H1 (cell line): ENCODE measurements around the gene GRID2. TPM values are rescaled to one million over a fixed set of nuclear protein-coding genes. Genes with fewer than 3 reads are reported as not detected.
"Not testable (repeated sequence)": the region's sequence is repeated elsewhere in the genome, so short reads cannot be mapped to it uniquely, and the experiment has no call there.

ENCODE experiments used
- CTCF ChIA-PET: fragments of 300-600 bp; sonication (Branson Sonifier 250); formaldehyde crosslinking; loops from one replicate; lab custom pipeline; 2021; ENCODE audit not compliant: partially characterized antibody; lab: Charles Lee
- POLR2A ChIA-PET: fragments of 300-600 bp; sonication (Branson Sonifier 250); formaldehyde crosslinking; loops from one replicate; lab custom pipeline; 2021; ENCODE audit warnings: inconsistent platforms; ENCODE audit not compliant: partially characterized antibody; lab: Charles Lee
- DNase-seq, 2 experiments: peaks; one replicate each; pipeline versions ENCODE4 v3.0.0 to v3.0.0-alpha.2; 2010 to 2022; ENCODE audit warnings: low spot score in 2 of 2, low read depth in 1 of 2, mixed read lengths in 1 of 2
- FAIRE-seq: peaks from 2 replicates; lab custom pipeline; 2011; peaks lifted over from hg19 to GRCh38; lab: Jason Lieb, UNC
- H2AFZ ChIP-seq: 2 replicates; pipeline ENCODE4 v1.8.1; 2012; ENCODE audit warnings: low read length, inconsistent platforms
- H2AK5ac ChIP-seq: 2 replicates; pipeline ENCODE4 v1.6.1; 2013; ENCODE audit warnings: low read depth, low read length
- H2BK120ac ChIP-seq: replicated peaks from 2 replicates; pipeline ENCODE3; 2013; ENCODE audit warnings: low read depth, low read length, inconsistent platforms
- H2BK12ac ChIP-seq: 2 replicates; pipeline ENCODE4 v1.6.1; 2013; ENCODE audit warnings: low read depth, low read length
- H2BK15ac ChIP-seq: 2 replicates; pipeline ENCODE4 v1.6.1; 2013; ENCODE audit warnings: low read length
- H2BK20ac ChIP-seq: 2 replicates; pipeline ENCODE4 v1.6.1; 2013; ENCODE audit warnings: low read length
- H2BK5ac ChIP-seq: 2 replicates; pipeline ENCODE4 v1.6.1; 2013; ENCODE audit warnings: low read depth, low read length
- H3K14ac ChIP-seq: 2 replicates; pipeline ENCODE4 v1.6.1; 2013; ENCODE audit warnings: inconsistent platforms; ENCODE audit not compliant: insufficient read length
- H3K18ac ChIP-seq: 2 replicates; pipeline ENCODE4 v1.6.1; 2013; ENCODE audit warnings: low read length; ENCODE audit errors: extremely low read depth
- H3K23ac ChIP-seq: 2 replicates; pipeline ENCODE4 v1.6.1; 2013; ENCODE audit warnings: inconsistent platforms; ENCODE audit not compliant: insufficient read length
- H3K23me2 ChIP-seq: 2 replicates; pipeline ENCODE4 v1.6.1; 2013; ENCODE audit warnings: low read depth, low read length
- H3K27ac ChIP-seq: 2 replicates; pipeline ENCODE4 v1.6.1; 2011; ENCODE audit warnings: low read depth, low read length, inconsistent platforms
- H3K27me3 ChIP-seq, 4 experiments: replicated peaks in 1 of 4; 1 replicate in 1 of 4; 2 replicates in 3 of 4; pipeline versions ENCODE4 v1.6.1 to v1.8.1; 2011 to 2013; ENCODE audit warnings: low read length in 3 of 4, mild to moderate bottlenecking in 3 of 4, inconsistent platforms in 2 of 4, mixed read lengths in 2 of 4, moderate library complexity in 1 of 4; ENCODE audit not compliant: control insufficient read depth in 3 of 4, insufficient read depth in 3 of 4; ENCODE audit errors: extremely low read depth in 1 of 4
- H3K36me3 ChIP-seq, 4 experiments: 2 replicates each; pipeline versions ENCODE4 v1.6.1 to v1.8.1; 2011 to 2013; ENCODE audit warnings: mild to moderate bottlenecking in 4 of 4, low read length in 3 of 4, moderate library complexity in 2 of 4, control low read depth in 1 of 4, inconsistent platforms in 1 of 4; ENCODE audit not compliant: insufficient read depth in 4 of 4, control insufficient read depth in 2 of 4
- H3K4ac ChIP-seq: replicated peaks from 2 replicates; pipeline ENCODE3; 2013; ENCODE audit warnings: low read length, low read depth, mixed read lengths, inconsistent platforms; ENCODE audit not compliant: insufficient read length
- H3K4me1 ChIP-seq, 4 experiments: replicated peaks in 1 of 4; 1 replicate in 1 of 4; 2 replicates in 3 of 4; pipeline versions ENCODE4 v1.6.1 to v1.8.1; 2011 to 2013; ENCODE audit warnings: low read length in 3 of 4, inconsistent platforms in 2 of 4, mixed read lengths in 1 of 4; ENCODE audit not compliant: insufficient read depth in 4 of 4, control insufficient read depth in 3 of 4
- H3K4me2 ChIP-seq, 2 experiments: 2 replicates each; pipeline versions ENCODE4 v1.6.1 to v1.8.1; 2011 to 2013; ENCODE audit warnings: low read depth in 2 of 2, low read length in 2 of 2, control low read depth in 1 of 2, inconsistent platforms in 1 of 2, mild to moderate bottlenecking in 1 of 2; ENCODE audit not compliant: insufficient read depth in 1 of 2
- H3K4me3 ChIP-seq, 4 experiments: fragments of 200-600, 300-600 bp in 1 of 4; sonication (generic), shearing (Covaris generic), sonication (Bioruptor Twin) in 1 of 4; 2 replicates each; pipeline versions ENCODE4 v1.5.1 to v1.8.1; 2011 to 2016; ENCODE audit warnings: low read length in 4 of 4, low read depth in 3 of 4, control low read depth in 2 of 4, inconsistent platforms in 2 of 4, mild to moderate bottlenecking in 2 of 4, mixed read lengths in 1 of 4, moderate library complexity in 1 of 4; ENCODE audit not compliant: insufficient read depth in 2 of 4; ENCODE audit errors: extremely low read depth in 1 of 4
- H3K56ac ChIP-seq: replicated peaks from 2 replicates; pipeline ENCODE3; 2013; ENCODE audit warnings: low read depth, mild to moderate bottlenecking, mixed read lengths, low read length, inconsistent platforms; ENCODE audit not compliant: insufficient read length
- H3K79me1 ChIP-seq: 2 replicates; pipeline ENCODE4 v1.6.1; 2013; ENCODE audit warnings: low read depth, low read length, control low read depth
- H3K79me2 ChIP-seq, 2 experiments: 2 replicates each; pipeline versions ENCODE4 v1.6.1 to v1.8.1; 2012 to 2013; ENCODE audit warnings: low read length in 2 of 2, mild to moderate bottlenecking in 2 of 2, inconsistent platforms in 1 of 2; ENCODE audit not compliant: insufficient read depth in 2 of 2, control insufficient read depth in 1 of 2
- H3K9ac ChIP-seq, 4 experiments: replicated peaks in 1 of 4; 1 replicate in 1 of 4; 2 replicates in 3 of 4; pipeline versions ENCODE4 v1.6.1 to v1.8.1; 2011 to 2013; ENCODE audit warnings: low read depth in 3 of 4, low read length in 3 of 4, control low read depth in 2 of 4, mild to moderate bottlenecking in 2 of 4, moderate library complexity in 2 of 4, inconsistent platforms in 1 of 4; ENCODE audit errors: extremely low read depth in 1 of 4
- H3K9me3 ChIP-seq, 2 experiments: 2 replicates each; pipeline versions ENCODE4 v1.6.1 to v1.8.1; 2012 to 2013; ENCODE audit warnings: mild to moderate bottlenecking in 2 of 2, moderate library complexity in 2 of 2, control low read depth in 1 of 2, inconsistent platforms in 1 of 2, low read depth in 1 of 2, low read length in 1 of 2, mixed read lengths in 1 of 2; ENCODE audit not compliant: insufficient read depth in 2 of 2
- H4K20me1 ChIP-seq, 2 experiments: replicated peaks in 1 of 2; 2 replicates each; pipeline versions ENCODE3 to v1.8.1; 2011 to 2013; ENCODE audit warnings: inconsistent platforms in 2 of 2, low read length in 2 of 2, mild to moderate bottlenecking in 1 of 2; ENCODE audit not compliant: insufficient read depth in 2 of 2, control insufficient read depth in 1 of 2
- H4K5ac ChIP-seq: 2 replicates; pipeline ENCODE4 v1.6.1; 2013; ENCODE audit warnings: low read length, low read depth, mixed read lengths, inconsistent platforms; ENCODE audit not compliant: insufficient read length
- H4K8ac ChIP-seq: 2 replicates; pipeline ENCODE4 v1.8.0; 2013; ENCODE audit warnings: mild to moderate bottlenecking, moderate library complexity, low read length, inconsistent platforms; ENCODE audit not compliant: insufficient read depth; ENCODE audit errors: extremely low read depth
- H4K91ac ChIP-seq: replicated peaks from 2 replicates; pipeline ENCODE3; 2013; ENCODE audit warnings: low read length, mixed read lengths, inconsistent platforms; ENCODE audit not compliant: insufficient read length
- WGBS, 2 experiments: shearing (Covaris generic) in 1 of 2; methylation state at CpG; one replicate each; pipeline versions ENCODE4 v1.1.6 to v1.1.7; 2013 to 2015; ENCODE audit warnings: low lambda C conversion rate in 2 of 2, mixed read lengths in 2 of 2, inconsistent platforms in 1 of 2, low coverage in 1 of 2, missing lambda C conversion rate in 1 of 2; ENCODE audit not compliant: insufficient replicate concordance in 2 of 2, insufficient coverage in 1 of 2, insufficient read length in 1 of 2; ENCODE audit errors: extremely low coverage in 1 of 2, missing lambda C conversion rate in 1 of 2; 5-methylcytosine and 5-hydroxymethylcytosine counted together
- polyA plus RNA-seq, 7 experiments: library from polyadenylated mRNA; depleted of rRNA in 3 of 7; stranded (reverse) in 5 of 7; unstranded in 2 of 7; fragments of >200 nt in 5 of 7; fragments of 200-250 nt in 2 of 7; gene quantifications; 1 replicate in 5 of 7; 2 replicates in 1 of 7; 4 replicates in 1 of 7; pipeline versions ENCODE4 v1.2.1 to v1.2.3, GENCODE V29; 2011 to 2013; ENCODE audit warnings: missing spikeins in 2 of 7, mixed read lengths in 2 of 7
- total RNA-seq: library from RNA; stranded (reverse); fragmentation: NEBNext Ultra II Directional; extraction: Animal tissue kit (Norgen Biotek cat#: 25700); gene quantifications from 2 replicates; pipeline ENCODE4 v1.2.1, GENCODE V29; 2021

The GRID2 gene
- total and polyA plus RNA-seq, 2 of the 8 experiments (the other 6 are each of a cell fraction or from before 2014, with no cell fraction given): 31.1 to 81.9 TPM

- CTCF ChIA-PET, H2AFZ ChIP-seq, H4K8ac ChIP-seq, H3K23me2 ChIP-seq, H3K4ac ChIP-seq, H3K14ac ChIP-seq, H3K27me3 ChIP-seq, H4K20me1 ChIP-seq, DNase-seq, H2BK15ac ChIP-seq, H2BK120ac ChIP-seq, H3K23ac ChIP-seq, H2BK20ac ChIP-seq, FAIRE-seq, H3K9me3 ChIP-seq, H2BK12ac ChIP-seq, H3K79me1 ChIP-seq, H4K91ac ChIP-seq, H2AK5ac ChIP-seq, H3K56ac ChIP-seq: not testable (repeated sequence)
- Histone ChIP-seq H3K4me3 (peak overlapping the region; percentile 55 to 68 (median 61)), H3K79me2 (peaks cover 20 to 67% of the 10 kb centered on the region in 2 experiments), H3K4me1 (peaks cover 0 to 20% (median 11%) of the 10 kb centered on the region in 4 experiments; a peak in 5 of 7 replicates), H3K36me3 (peaks cover 0 to 16% (median 2%) of the 10 kb centered on the region in 4 experiments; a peak in 2 of 8 replicates), H4K5ac (peak overlapping the region; percentile 62), H3K27ac (peak overlapping the region; percentile 67; the same call in 1 of the 2 replicates), H3K9ac (peak overlapping the region; percentile 64 to 86 (median 70)), H3K18ac (peak overlapping the region; percentile 78), H3K4me2 (peak overlapping the region in 1 of 2 experiments; percentile 82; a peak in 2 of 4 replicates), H2BK5ac (peak overlapping the region; percentile 85; the same call in 1 of the 2 replicates)
- 4% methylated on average over 8 of the region's 20 CpGs; no CpG with 5 or more reads in 1 of the 2 experiments for WGBS, 2 experiments
- POLR2A ChIA-PET: interaction anchor here (1.2 to 3.1 kb wide), 2 partner anchors 9 to 23 kb away, joined by 3 to 11 read pairs; no protein-coding TSS in a partner anchor
These were observed 138.4 kb downstream of the GRID2 start for GRCh38 chr4:92442131-92442530.
